GM19239 (cell line): Measurements from ENCODE around the gene SLC7A9.

ENCODE experiments used
- DNase-seq: peaks from one replicate; pipeline ENCODE4 v3.0.0; 2011; ENCODE audit warnings: low spot score; ENCODE audit not compliant: insufficient read length
- FAIRE-seq: peaks from 2 replicates; lab custom pipeline; 2011; peaks lifted over from hg19 to GRCh38; lab: Jason Lieb, UNC

The SLC7A9 gene

DNA sequence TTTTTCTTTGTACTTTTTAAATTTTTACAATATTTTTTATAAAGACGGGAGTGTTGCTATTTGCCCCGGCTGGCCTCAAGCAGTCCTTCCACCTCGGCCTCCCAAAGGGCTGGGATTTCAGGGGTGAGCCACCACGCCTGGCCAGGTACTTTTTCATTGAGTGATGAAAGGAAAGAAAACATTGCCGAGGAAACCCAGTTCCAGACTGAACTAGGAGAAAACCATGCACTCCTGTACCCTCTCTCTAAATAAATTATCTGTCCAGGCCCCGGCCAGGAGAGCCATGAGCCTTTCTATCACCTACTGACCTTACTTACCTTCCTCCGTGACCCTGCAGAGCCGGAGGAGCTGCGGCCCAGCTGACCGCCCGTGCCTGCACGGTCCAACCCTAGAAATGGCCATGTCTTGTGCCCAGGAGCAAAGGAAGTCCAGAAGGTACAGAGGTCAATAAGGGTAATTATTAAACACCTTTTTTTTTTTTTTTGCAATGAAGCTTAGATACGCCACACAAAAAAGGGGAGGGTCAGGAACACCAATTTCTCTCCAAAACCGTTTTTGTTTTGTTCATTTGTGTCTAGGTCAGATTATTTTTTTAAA, at the start of gene SLC7A9:
Gene SLC7A9 (minus strand): TSS at position 399 of the 597 bp plus-strand sequence. CDS start 1,233 bp downstream, outside the sequence.
- no peak for FAIRE-seq

DNA sequence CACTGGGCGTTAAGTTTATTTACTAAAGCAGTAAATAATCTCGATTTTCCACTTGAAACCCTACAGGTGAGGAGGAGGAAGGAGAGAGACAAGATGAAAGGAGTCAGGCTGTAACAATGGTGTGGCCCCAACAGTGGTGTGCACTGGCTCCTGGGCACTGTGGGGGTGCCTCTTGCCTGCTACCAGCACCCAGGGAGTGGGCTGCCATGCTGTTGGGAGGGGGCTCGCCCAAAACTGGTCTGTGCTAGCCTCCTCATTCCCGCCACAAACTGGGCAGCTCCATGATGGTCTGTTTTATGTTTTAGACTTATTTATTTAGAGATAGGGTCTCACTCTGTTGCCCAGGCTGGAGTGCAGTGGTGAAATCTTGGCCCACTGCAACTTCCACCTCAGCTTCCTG, 49.8 kb upstream of the SLC7A9 start:
- no peak for FAIRE-seq

More for the DNA sequence above, at the start of gene SLC7A9:
- DNase-seq = no peak

DNA sequence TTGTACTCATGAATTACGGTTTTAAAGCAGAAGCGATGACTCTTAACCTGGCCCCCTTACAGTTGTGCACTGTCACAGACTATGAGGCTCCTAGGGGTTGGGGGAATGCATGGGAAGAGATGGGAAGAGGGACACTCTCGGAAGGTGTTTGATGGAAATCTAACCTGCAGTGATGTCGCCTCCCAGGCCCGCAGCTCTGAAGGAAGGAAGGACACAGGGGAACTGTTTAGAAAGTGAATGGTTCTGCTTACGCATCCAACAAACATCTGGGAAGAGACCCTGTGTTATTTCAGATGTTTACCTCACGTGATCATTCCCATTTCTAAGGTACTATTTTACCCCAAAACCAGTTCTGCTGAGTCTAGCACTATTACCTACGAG, 48.0 kb upstream of the SLC7A9 start:
- DNase-seq = no peak
- FAIRE-seq = no peak

More for the DNA sequence above, 49.8 kb upstream of the SLC7A9 start:
- no peak for DNase-seq

DNA sequence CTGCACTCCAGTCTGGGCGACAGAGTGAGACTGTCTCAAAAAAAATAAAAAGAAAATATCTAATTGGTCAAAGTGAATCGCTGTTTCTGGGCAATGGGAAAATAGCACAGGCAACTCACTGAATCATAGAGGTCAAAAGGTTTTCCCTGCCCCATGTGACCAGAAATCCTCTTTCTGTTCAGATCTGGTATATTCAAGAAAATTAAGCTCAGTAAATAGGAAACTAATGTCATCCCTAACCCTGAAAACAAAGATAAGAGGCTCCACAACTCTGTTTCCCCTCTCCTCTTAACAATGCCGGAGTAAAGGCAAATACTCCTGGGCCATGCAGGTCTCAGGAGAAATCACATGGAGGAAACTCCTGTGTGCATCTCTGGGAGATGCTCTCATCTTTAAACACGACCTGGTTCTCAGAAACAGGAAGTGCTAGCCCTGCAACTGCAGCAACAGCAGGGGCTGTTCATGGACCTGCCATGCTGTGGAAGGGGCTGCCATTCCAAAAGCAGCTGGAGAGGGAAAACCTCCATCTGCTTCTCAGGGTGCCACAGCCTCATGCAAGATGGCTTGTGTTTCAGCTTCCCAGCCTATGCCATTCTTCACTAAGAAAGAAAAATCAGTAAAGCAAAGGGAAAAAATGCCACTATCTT, 47.5 kb upstream of the SLC7A9 start:
- FAIRE-seq = no peak
- DNase-seq = no peak

DNA sequence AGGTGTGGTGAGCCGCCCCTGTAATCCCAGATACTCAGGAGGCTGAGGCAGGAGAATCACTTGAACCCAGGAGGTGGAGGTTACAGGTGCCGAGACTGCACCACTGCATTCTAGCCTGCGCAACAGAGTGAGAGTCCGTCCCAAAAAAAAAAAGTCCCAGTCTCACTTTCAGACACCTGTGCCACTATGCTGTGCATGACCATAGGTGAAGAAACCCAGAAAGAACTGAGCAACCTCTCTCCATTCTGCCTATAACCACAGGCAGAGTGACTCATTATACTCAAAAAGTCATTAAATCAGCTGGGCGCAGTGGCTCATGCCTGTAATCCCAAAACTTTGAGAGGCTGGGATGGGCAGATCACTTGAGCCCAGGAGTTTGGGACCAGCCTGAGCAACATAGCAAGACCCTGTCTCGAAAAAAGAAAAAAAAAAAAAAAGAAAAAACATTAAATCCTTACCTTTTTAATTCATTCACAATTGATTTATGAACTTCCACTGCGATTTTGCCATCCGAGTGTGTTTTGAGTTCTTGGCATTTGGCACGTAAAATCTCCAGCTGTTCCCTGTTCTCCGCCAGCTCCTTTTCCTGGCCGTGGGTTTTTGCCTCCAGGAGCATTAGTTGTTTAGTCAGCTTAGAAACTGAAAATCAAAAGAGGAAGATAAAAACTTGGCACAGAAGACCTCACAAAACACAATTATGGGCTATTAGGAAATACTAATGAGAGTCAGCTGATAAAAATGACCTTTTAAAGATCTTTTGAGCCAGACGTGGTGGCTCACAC, 45.5 kb upstream of the SLC7A9 start:
- DNase-seq = no peak
- FAIRE-seq = no peak

DNA sequence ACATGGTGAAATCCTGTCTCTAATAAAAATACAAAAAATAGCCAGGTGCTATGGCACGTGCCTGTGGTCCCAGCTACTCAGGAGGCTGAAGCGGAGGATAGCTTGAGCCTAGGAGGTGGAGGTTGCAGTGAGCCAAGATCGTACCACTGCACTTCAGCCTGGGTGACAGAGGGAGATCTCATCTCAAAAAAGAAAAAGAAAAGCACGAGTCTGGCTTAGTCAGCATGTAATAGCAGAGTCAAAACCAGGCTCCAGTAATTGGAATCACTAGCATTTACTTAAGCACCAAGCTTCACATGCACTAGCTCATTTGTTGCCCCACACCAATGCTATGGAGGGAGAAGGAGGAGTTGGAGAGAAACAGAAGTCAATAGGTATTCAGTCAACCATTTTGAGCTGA, 41.9 kb upstream of the SLC7A9 start:
- FAIRE-seq = no peak

DNA sequence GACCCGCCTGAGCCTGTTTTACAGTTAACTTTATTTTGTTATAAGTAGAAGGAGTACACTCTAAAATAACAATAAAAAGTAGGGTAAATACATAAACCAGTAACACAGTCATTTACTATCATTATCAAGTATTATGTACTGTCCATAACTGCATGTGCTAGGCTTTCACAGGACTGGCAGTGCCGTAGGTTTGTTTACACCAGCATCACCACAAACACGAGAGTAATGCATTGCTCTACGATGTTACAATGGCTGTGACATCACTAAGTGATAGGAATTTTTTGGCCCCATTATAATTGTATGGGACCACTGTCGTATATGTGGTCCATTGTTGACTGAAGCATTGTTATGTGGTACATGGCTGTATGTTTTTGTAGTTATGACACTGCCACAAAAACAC, 41.3 kb upstream of the SLC7A9 start:
- FAIRE-seq = no peak

More for the DNA sequence above, 41.9 kb upstream of the SLC7A9 start:
- DNase-seq = no peak

DNA sequence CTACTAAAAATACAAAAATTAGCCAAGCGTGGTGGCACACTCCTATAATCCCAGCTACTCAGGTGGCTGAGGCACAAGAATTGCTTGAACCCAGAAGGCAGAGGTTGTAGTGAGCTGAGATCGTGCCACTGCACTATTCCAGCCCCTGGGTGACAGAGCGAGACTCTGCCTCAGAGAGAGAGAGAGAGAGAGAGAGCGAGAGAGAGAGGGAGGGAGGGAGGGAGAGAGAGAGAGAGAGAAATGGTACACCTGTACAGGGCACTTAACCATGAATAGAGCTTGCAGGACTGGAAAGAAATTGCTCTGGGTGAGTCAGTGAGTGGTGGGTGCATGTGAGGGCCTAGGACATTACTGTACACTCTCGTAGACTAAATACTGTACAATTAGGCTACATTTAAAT, 40.5 kb upstream of the SLC7A9 start:
- DNase-seq (no peak), FAIRE-seq (no peak)

More for the DNA sequence above, 41.3 kb upstream of the SLC7A9 start:
- DNase-seq = no peak

DNA sequence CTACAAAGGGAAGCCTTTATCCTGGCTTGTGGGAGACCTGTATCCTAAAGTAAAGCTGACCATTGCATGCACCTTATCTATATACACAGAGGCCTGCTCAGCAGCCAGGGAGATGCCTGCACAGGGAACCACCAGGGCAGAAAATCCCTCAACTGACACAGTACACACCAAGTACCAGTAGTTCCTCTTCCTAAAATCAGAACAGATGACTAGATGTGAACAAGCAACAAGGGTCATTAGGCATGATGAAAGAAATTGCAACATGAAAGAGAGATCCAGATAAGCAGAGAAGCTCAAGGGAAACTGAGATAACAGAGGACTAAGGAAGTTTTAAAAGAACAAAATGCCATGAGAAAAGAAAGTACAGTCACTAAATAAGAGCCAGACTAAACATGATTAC, 39.7 kb upstream of the SLC7A9 start:
- DNase-seq (no peak), FAIRE-seq (no peak)

DNA sequence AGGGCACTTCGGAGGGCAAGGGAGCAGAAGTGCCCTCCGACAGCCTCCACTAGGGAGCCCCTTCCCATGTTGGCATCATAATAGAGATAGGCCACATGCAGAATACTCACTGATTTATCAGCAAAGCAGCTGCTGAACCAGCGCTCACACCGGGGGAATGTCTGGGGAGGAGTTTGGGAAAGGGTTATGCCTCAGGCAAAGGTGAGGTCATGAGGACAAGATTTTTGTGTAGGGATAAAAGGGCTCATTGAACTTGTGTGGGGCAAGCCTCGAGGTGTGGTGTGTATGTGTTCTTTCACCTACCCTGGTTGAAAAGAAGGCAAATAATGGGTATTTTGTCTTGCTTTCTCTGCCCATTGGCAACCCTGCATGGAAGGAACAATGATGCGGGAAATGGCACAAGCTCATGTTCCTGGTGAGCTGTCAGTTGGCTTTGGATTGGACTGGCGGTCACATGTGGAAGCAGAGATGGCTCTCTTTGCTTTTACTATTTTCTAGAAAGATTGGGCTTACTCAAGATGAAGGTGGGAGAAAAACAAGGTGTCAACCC, 39.1 kb upstream of the SLC7A9 start:
- FAIRE-seq (no peak), DNase-seq (no peak)

DNA sequence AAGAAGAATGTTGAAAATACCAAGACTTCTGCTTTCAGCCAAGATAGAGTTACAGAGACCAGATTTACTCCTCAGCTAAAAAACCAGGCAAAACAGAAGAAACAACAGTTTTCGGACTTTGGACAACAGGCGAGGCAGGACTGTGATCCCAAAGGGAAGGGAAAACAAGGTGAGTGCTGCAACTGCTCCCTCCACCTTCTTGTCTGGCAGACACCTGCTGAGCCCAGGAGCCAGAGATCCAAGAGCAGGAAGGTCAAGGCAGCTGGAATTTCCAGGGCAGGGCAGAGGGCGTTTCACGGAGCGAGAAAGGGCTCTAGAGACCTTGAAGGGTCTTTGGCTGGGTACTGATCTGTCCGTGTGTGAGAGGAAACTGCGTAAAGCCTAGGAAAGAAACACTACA, 32.9 kb upstream of the SLC7A9 start:
- DNase-seq = no peak
- no peak for FAIRE-seq

DNA sequence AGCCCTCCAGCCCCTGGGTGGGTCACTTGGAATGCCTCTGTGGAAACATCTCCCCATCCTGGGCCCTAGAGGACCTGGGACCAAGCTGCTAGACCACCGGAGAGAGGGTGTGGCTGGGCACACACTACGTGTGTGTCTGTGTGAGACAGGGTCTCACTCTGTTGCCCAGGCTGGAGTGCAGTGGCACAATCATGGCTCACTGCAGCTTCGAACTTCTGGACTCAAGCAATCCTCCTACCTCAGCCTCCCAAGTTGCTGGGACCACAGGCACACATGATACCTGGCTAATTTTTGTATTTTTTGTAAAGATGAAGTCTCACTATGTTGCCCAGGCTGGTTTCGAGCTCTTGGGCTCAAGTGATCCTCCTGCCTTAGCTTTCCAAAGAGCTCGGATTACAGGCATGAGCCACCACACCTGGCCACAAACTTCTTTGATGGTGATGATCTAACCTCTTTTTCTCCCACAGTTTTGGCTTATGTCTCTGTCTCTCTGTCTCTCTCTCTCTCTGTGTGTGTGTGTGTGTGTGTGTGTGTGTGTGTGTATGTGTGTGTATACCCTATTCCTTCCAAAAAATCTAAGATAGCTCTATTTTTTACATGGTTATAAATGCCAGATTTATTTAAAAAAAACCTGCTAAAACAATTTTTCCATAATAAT, 32.1 kb upstream of the SLC7A9 start:
- FAIRE-seq (no peak), DNase-seq (no peak)

DNA sequence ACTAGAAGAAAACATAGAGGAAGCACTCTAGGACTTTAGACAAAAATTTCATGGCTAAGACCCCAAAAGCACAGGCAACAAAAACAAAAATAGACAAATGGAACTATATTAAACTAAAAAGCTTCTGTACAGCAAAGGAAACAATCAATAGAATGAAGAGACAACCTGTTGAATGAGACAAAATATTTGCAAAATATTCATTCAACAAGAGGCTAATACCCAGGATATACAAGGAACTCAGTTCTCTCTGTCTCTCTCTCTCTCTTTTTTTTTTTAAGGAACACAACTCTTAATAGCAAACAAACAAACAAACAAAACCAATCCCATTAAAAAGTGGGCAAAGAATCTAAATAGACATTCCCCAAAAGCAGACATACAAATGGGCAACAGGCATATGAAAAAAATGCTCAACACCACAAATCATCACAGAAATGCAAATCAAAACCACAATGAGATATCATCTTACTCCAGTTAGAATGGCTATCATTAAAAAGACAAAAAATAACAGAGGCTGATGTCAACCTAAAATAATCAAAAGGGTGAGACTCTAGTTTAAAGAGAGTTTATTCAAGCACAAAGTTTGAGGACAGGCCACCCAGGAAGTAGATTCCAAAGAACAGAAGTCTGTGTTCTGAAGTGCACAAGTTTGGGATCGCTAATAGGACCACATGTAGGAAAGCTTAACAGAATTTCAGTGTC, 27.1 kb upstream of the SLC7A9 start:
- DNase-seq (no peak), FAIRE-seq (no peak)

DNA sequence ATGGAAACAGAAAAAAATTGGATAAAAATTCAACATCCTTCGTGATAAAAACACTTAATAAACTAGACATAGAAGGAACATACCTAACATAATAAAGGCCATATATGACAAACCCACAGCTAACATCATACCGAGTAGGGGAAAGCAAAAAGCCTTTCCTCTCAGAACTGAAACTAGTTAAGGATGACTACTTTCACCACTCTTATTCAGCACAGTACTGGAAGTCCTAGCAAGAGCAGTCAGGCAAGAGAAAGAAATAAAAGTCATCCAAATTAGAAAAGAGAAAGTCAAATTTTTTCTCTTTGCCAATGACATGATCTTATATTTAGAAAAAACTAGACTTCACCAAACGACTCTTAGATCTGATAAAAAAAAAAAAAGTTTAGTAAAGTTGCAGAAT, 25.8 kb upstream of the SLC7A9 start:
- DNase-seq (no peak), FAIRE-seq (no peak)

DNA sequence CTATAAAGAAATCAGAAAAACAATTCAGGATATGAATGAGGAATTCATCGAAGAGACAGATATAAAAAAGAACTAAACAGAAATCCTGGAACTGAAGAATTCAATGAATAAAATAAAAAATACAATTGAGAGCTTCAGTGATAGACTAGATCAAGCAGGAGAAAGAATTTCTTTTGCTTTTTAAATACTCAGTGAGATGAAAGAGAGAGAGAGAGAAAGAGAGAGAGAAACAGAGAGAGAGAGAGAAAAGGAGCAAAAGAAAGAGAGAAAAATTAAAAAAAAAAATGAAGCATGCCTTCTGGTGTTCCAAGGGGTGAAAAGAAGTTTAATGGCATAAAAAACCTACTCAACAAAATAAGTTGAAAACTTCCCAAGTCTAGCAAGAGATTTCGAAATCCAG, 22.0 kb upstream of the SLC7A9 start:
- FAIRE-seq (no peak), DNase-seq (no peak)

DNA sequence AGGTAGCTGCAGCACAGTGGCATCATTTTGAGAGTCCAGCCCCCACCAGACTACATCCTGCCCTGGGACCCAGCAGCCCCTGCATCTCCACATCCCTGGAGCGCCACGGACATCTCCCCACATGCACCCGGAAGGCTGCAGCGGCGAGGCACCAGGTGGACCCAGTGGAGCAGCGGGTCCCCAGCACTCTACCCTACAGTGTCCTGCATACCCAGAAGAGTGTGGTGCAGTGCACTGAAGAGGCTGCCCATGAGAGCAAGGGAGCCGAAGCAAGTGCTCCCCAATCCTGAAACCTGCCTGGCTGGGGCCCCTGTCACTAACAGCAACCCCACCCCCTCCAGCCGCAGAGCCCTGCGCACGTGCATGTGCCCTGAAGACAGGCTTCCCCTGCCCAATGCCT, 21.3 kb upstream of the SLC7A9 start:
- DNase-seq (no peak), FAIRE-seq (no peak)

DNA sequence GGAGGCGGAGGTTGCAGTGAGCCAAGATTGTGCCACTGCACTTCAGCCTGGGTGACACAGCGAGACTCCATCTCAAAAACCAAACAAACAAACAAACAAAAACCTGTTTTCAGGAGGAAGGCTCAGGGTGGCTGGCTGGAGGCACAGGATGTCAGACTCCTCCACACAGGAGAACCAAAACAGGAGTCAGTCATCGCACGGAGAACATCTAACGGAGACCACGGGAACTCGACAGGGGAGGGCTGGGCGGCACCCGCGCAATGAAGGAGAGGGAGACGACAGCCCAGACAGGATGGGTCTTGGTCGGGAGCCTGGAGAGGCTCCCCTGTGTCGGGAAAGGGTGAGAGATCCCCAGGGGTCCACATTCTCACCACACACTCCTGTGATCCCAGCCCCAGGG, 20.8 kb upstream of the SLC7A9 start:
- FAIRE-seq (no peak), DNase-seq (no peak)

DNA sequence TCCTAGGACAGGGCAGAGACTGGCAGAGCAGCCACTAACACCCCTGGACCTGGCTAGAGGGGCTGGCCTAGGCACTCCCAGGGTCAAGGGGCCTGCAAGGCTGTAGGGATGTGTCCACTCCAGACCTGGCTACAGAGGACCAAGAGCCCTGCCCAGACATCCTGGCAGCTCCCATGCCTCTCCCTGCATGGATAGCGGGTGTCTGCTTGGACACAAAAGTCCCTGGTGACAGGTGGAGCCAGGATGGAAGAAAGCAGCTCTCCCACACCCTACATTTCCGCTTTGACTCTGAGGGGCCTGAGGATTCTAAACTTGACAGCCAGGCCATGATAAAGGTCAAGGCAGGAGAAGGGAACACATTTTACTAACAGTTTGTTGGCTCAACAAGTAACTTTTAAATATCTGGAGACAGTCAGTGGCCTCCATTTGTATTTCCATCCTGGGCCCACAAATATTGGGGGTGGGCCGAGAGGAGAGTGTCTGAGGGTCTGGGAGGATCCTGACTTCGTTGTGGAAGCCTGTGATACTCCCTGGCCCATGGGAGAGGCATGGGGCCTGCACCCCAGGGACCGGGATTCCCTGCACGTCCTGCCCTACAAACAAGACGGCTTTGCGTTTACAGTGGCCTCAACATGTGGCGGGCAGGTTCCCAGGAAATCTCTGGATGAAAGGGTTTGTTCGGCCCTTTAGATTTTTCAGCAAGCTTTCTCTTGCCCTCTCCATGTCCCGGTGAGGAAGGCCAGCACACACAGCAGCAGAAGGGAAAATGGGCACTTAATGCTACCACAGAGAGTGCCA, 19.8 kb upstream of the SLC7A9 start:
- no peak for DNase-seq
- FAIRE-seq = no peak

DNA sequence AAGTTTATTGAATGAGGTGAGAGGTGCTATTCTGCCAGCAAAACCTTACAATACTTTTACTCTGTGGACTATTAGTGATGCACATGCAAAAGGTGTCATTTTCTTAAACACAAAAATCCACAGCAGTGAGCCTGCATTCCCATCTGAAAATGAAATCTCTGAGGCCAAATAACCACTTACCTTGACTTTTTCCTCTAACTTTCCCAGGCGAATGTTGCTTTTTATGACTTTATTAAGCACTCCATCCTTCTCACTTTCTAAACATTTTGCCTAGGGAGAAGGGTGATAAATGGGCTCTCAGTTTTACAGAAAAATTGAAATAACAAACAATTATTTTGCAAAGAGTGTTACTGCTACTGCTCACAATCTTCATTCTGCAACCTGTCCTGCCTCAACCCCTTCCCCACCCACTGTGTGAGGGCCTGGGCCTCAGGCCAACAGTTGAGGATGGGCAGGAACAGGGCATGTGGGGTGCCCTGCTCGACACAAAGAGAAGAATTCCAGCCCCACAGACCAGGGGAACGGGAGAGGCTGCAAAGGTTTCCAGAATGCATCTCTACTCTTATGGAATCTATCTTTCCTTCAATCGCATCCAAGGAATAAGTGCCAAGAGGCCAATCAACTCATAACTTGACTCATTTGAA, 18.1 kb upstream of the SLC7A9 start:
- no peak for DNase-seq
- FAIRE-seq = no peak
